Neural cell (in vitro differentiated cells): ENCODE data around the gene TMEM205. TPM values are rescaled to one million over a fixed set of nuclear protein-coding genes. Genes with fewer than 3 reads are reported as not detected.

ENCODE experiments used
- H2AFZ ChIP-seq: fragments of 200-600, 300-800 bp; sonication (generic), shearing (Covaris generic); 2 replicates; pipeline ENCODE4 v1.6.0; 2014; ENCODE audit warnings: low read depth, mild to moderate bottlenecking, antibody characterized with exemption, low read length, moderate library complexity
- H3F3A ChIP-seq: fragments of 200-600 bp; shearing (Covaris generic); 2 replicates; pipeline ENCODE4 v1.6.1; 2016; ENCODE audit warnings: mild to moderate bottlenecking, moderate library complexity, mixed read lengths, antibody characterized with exemption, low read length; ENCODE audit not compliant: insufficient read depth, poor library complexity, severe bottlenecking
- H3K27ac ChIP-seq: fragments of 200-600, 300-800 bp; sonication (generic), shearing (Covaris generic); 2 replicates; pipeline ENCODE4 v1.5.1; 2014; ENCODE audit warnings: mild to moderate bottlenecking, low read length, moderate library complexity
- H3K27me3 ChIP-seq: fragments of 300-800, 200-600 bp; sonication (generic), shearing (Covaris generic); 2 replicates; pipeline ENCODE4 v1.6.0; 2014; ENCODE audit warnings: mild to moderate bottlenecking, low read depth, low read length, moderate library complexity; ENCODE audit not compliant: insufficient read depth
- H3K36me3 ChIP-seq: fragments of 300-800, 200-600 bp; sonication (generic), shearing (Covaris generic); 2 replicates; pipeline ENCODE4 v1.5.1; 2014; ENCODE audit warnings: mild to moderate bottlenecking, antibody characterized with exemption, low read length, moderate library complexity; ENCODE audit not compliant: insufficient read depth
- H3K4me2 ChIP-seq: fragments of 300-800, 200-600 bp; sonication (generic), shearing (Covaris generic); 2 replicates; pipeline ENCODE4 v1.6.0; 2014; ENCODE audit warnings: mild to moderate bottlenecking, low read length
- H3K4me3 ChIP-seq: fragments of 300-800, 200-600 bp; sonication (generic), shearing (Covaris generic); 2 replicates; pipeline ENCODE4 v1.5.1; 2014; ENCODE audit warnings: mild to moderate bottlenecking, low read length, moderate library complexity
- H3K79me2 ChIP-seq: fragments of 200-600 bp; shearing (Covaris generic); replicated peaks from 2 replicates; pipeline ENCODE4 v1.6.0; 2014; ENCODE audit warnings: mild to moderate bottlenecking, low read length, moderate library complexity; ENCODE audit not compliant: insufficient read depth
- H3K9ac ChIP-seq: fragments of 300-800, 200-600 bp; sonication (generic), shearing (Covaris generic); 2 replicates; pipeline ENCODE4 v1.6.1; 2016; ENCODE audit warnings: mild to moderate bottlenecking, low read length, mixed read lengths
- H3K9me2 ChIP-seq: fragments of 200-600 bp; shearing (Covaris generic); 2 replicates; pipeline ENCODE4 v1.6.1; 2016; ENCODE audit warnings: mild to moderate bottlenecking, low read length, mixed read lengths; ENCODE audit not compliant: insufficient read depth
- H3K9me3 ChIP-seq: fragments of 200-600, 300-800 bp; sonication (generic), shearing (Covaris generic); 2 replicates; pipeline ENCODE4 v1.6.1; 2016; ENCODE audit warnings: mild to moderate bottlenecking, mixed run types, low read length, moderate library complexity, mixed read lengths
- H4K20me1 ChIP-seq: fragments of 200-600 bp; shearing (Covaris generic); 2 replicates; pipeline ENCODE4 v1.6.1; 2016; ENCODE audit warnings: mild to moderate bottlenecking, mixed run types; ENCODE audit not compliant: insufficient read depth
- EP300 ChIP-seq: fragments of 450-650 bp; conservative IDR thresholded peaks from 2 replicates; pipeline ENCODE4 v1.6.1; 2014; ENCODE audit warnings: antibody characterized with exemption, mild to moderate bottlenecking, moderate library complexity; ENCODE audit not compliant: poor library complexity, severe bottlenecking
- EZH2 ChIP-seq: fragments of 200-600, 300-800 bp; shearing (Covaris generic), sonication (generic); IDR thresholded peaks from 2 replicates; pipeline ENCODE4 v1.6.1; 2014; ENCODE audit warnings: antibody characterized with exemption, low read length, borderline replicate concordance, mild to moderate bottlenecking; ENCODE audit not compliant: insufficient read depth, poor library complexity, severe bottlenecking
- MXI1 ChIP-seq: fragments of 450-650 bp; conservative IDR thresholded peaks from 2 replicates; pipeline ENCODE4 v1.6.1; 2014; ENCODE audit warnings: antibody characterized with exemption, mild to moderate bottlenecking; ENCODE audit not compliant: poor library complexity, severe bottlenecking
- POLR2AphosphoS5 ChIP-seq: IDR thresholded peaks from 2 replicates; pipeline ENCODE4 v1.6.1; 2012
- RAD21 ChIP-seq: fragments of 450-650 bp; conservative IDR thresholded peaks from 2 replicates; pipeline ENCODE4 v1.6.1; 2014; ENCODE audit warnings: antibody characterized with exemption, mild to moderate bottlenecking, moderate library complexity
- SMC3 ChIP-seq: fragments of 450-650 bp; conservative IDR thresholded peaks from 2 replicates; pipeline ENCODE4 v1.6.1; 2014; ENCODE audit warnings: antibody characterized with exemption, mild to moderate bottlenecking, moderate library complexity; ENCODE audit not compliant: poor library complexity
- TAF1 ChIP-seq: IDR thresholded peaks from 2 replicates; pipeline ENCODE4 v1.6.1; 2012; ENCODE audit warnings: low read depth
- polyA plus RNA-seq: library from polyadenylated mRNA; depleted of rRNA; stranded (reverse); fragments of >200 nt; gene quantifications from 2 replicates; pipeline ENCODE4 v1.2.3, GENCODE V29; 2014
- TF ChIP-seq, protein P1 (sequence below): fragments of 450-650 bp; IDR thresholded peaks from 2 replicates; pipeline ENCODE4 v1.5.1; 2014; ENCODE audit warnings: antibody characterized with exemption, mild to moderate bottlenecking, moderate library complexity; ENCODE audit not compliant: poor library complexity, severe bottlenecking
- TF ChIP-seq, protein P2 (sequence below): IDR thresholded peaks from 2 replicates; pipeline ENCODE4 v1.6.1; 2012; ENCODE audit warnings: borderline replicate concordance

TMEM205 gene
- polyA plus RNA-seq, 1 donor from 2014 or later, result 136 TPM

DNA sequence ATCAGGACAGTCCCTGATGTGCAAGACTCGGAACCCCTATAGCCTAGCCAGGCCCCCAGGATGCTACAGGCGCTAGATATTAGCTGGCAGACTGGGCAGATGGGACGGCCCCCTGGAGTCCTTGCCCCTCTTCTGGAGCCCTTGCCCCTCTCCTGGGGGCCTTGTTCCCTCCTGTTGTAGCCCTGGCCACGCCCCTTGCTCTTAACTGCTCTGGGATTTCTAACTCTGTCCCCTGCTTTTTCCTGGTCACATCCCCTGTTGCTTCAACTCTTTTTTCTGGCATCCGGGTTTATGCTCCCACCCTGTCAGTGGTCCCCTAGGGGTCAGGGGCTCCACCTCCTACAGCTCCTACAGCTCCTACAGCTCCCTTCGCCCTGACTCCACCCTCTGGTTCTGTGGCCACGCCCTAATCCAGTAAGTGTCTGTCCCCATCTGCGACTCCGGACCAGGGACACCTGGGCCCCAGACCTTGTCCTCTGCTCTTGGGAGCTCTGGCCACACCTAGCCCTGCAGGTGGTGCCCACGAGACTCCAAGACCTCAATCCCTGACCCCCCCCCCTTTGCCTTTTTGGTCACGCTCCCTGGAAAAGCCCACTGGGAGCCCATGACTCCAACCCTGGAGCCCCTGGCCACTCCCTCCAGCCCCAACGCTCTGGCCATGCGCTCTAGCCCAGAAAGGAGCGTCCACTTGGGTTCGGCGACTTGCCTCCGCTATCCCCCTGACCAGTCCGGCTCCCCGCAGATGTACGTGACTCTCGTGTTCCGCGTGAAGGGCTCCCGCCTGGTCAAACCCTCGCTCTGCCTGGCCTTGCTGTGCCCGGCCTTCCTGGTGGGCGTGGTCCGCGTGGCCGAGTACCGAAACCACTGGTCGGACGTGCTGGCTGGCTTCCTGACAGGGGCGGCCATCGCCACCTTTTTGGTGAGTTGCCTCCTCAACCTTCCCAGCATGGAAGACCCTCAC is 16.0 kb upstream of the TMEM205 start:
- no peak overlapping the region for H3K4me2 ChIP-seq
- H3K9me3 ChIP-seq, result no peaks in the 10 kb centered on the region
- H4K20me1 ChIP-seq, result no peaks in the 10 kb centered on the region
- H3K27ac ChIP-seq, result no peak overlapping the region
- no peak overlapping the region for H3K9ac ChIP-seq
- H3K79me2 ChIP-seq, result no peaks in the 10 kb centered on the region
- no peak overlapping the region for H3K4me3 ChIP-seq
- no peak overlapping the region for H2AFZ ChIP-seq
- H3K36me3 ChIP-seq, result peaks cover 12% of the 10 kb centered on the region
- H3K27me3 ChIP-seq, result no peaks in the 10 kb centered on the region
- no peaks in the 10 kb centered on the region for H3F3A ChIP-seq
- TF ChIP-seq SMC3, result no peak
- TF ChIP-seq MXI1, result no peak
- no peak for TF ChIP-seq TAF1
- TF ChIP-seq RAD21, result no peak
- TF ChIP-seq, protein P1, sequence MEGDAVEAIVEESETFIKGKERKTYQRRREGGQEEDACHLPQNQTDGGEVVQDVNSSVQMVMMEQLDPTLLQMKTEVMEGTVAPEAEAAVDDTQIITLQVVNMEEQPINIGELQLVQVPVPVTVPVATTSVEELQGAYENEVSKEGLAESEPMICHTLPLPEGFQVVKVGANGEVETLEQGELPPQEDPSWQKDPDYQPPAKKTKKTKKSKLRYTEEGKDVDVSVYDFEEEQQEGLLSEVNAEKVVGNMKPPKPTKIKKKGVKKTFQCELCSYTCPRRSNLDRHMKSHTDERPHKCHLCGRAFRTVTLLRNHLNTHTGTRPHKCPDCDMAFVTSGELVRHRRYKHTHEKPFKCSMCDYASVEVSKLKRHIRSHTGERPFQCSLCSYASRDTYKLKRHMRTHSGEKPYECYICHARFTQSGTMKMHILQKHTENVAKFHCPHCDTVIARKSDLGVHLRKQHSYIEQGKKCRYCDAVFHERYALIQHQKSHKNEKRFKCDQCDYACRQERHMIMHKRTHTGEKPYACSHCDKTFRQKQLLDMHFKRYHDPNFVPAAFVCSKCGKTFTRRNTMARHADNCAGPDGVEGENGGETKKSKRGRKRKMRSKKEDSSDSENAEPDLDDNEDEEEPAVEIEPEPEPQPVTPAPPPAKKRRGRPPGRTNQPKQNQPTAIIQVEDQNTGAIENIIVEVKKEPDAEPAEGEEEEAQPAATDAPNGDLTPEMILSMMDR, result no peak
- TF ChIP-seq, protein P2, sequence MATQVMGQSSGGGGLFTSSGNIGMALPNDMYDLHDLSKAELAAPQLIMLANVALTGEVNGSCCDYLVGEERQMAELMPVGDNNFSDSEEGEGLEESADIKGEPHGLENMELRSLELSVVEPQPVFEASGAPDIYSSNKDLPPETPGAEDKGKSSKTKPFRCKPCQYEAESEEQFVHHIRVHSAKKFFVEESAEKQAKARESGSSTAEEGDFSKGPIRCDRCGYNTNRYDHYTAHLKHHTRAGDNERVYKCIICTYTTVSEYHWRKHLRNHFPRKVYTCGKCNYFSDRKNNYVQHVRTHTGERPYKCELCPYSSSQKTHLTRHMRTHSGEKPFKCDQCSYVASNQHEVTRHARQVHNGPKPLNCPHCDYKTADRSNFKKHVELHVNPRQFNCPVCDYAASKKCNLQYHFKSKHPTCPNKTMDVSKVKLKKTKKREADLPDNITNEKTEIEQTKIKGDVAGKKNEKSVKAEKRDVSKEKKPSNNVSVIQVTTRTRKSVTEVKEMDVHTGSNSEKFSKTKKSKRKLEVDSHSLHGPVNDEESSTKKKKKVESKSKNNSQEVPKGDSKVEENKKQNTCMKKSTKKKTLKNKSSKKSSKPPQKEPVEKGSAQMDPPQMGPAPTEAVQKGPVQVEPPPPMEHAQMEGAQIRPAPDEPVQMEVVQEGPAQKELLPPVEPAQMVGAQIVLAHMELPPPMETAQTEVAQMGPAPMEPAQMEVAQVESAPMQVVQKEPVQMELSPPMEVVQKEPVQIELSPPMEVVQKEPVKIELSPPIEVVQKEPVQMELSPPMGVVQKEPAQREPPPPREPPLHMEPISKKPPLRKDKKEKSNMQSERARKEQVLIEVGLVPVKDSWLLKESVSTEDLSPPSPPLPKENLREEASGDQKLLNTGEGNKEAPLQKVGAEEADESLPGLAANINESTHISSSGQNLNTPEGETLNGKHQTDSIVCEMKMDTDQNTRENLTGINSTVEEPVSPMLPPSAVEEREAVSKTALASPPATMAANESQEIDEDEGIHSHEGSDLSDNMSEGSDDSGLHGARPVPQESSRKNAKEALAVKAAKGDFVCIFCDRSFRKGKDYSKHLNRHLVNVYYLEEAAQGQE, result no peak
- no peak for TF ChIP-seq EP300
- TF ChIP-seq EZH2, result no peak
- no peak for TF ChIP-seq POLR2AphosphoS5
- no peaks in the 10 kb centered on the region for H3K9me2 ChIP-seq

DNA sequence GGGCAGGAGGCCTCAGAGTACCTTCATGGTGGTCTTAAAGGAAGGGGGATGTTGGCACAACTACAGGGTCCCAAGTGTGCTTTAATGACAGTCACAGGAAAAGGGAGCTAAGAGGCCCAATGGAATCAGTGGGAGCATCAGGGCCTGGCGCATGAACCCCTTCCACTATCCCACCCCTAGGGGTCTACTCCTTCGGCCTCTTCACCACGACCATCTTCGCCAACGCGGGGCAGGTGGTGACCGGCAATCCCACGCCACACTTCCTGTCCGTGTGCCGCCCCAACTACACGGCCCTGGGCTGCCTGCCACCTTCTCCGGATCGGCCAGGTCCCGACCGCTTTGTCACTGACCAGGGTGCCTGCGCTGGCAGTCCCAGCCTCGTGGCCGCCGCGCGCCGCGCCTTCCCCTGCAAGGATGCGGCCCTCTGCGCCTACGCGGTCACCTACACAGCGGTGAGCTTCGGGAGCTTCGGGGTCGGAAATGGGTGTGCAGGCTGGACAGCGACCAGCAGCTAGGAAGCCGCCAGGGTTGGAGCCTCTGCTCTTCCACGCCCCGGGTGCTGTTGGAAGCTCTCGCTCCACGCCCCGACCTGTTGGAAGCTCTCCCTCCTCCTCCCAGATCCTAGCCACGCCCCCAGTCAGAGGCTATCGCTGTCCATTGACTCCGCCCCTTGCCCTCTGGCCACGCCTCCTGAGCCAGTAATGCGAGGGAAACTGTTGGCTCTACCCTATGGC is 15.1 kb upstream of the TMEM205 start:
- no peaks in the 10 kb centered on the region for H3F3A ChIP-seq
- H4K20me1 ChIP-seq, result no peaks in the 10 kb centered on the region
- no peak overlapping the region for H3K9ac ChIP-seq
- no peaks in the 10 kb centered on the region for H3K27me3 ChIP-seq
- H3K79me2 ChIP-seq, result peaks cover under 1% of the 10 kb centered on the region
- no peak overlapping the region for H2AFZ ChIP-seq
- peaks cover 12% of the 10 kb centered on the region for H3K36me3 ChIP-seq
- TF ChIP-seq EZH2, result no peak
- no peak for TF ChIP-seq TAF1
- TF ChIP-seq, protein P2, result no peak
- TF ChIP-seq, protein P1, result no peak
- no peak for TF ChIP-seq SMC3
- TF ChIP-seq POLR2AphosphoS5, result no peak
- no peak for TF ChIP-seq EP300
- TF ChIP-seq RAD21, result no peak
- TF ChIP-seq MXI1, result no peak
- H3K9me2 ChIP-seq, result no peaks in the 10 kb centered on the region
- peak overlapping the region; percentile 25 for H3K4me3 ChIP-seq
- no peaks in the 10 kb centered on the region for H3K9me3 ChIP-seq
- H3K4me2 ChIP-seq, result no peak overlapping the region
- H3K27ac ChIP-seq, result no peak overlapping the region
